H9 (cell line): ENCODE results near the gene TCF25. TPM values are rescaled to one million over a fixed set of nuclear protein-coding genes. Genes with fewer than 3 reads are reported as not detected.

Source experiments
- DNase-seq: peaks from one replicate; pipeline ENCODE4 v3.0.0-alpha.2; 2017
- H2AFZ ChIP-seq: one replicate; pipeline ENCODE4 v1.6.1; 2013; ENCODE audit warnings: mild to moderate bottlenecking, low read length, control low read depth, moderate library complexity
- H2AK5ac ChIP-seq: 2 replicates; pipeline ENCODE4 v1.6.1; 2013; ENCODE audit warnings: low read length, control low read depth, mixed read lengths; ENCODE audit not compliant: insufficient read length
- H2BK120ac ChIP-seq: one replicate; pipeline ENCODE4 v1.6.1; 2013; ENCODE audit warnings: low read depth, mild to moderate bottlenecking, low read length, control low read depth, inconsistent platforms; ENCODE audit not compliant: poor library complexity, severe bottlenecking
- H2BK12ac ChIP-seq: 2 replicates; pipeline ENCODE4 v1.6.1; 2013; ENCODE audit warnings: low read length, control low read depth, mixed read lengths, low read depth; ENCODE audit not compliant: insufficient read length
- H2BK15ac ChIP-seq: 2 replicates; pipeline ENCODE4 v1.6.1; 2013; ENCODE audit warnings: low read depth, low read length, control low read depth
- H2BK20ac ChIP-seq: one replicate; pipeline ENCODE4 v1.6.1; 2013; ENCODE audit warnings: low read depth, mild to moderate bottlenecking, low read length, control low read depth, inconsistent platforms; ENCODE audit not compliant: poor library complexity, severe bottlenecking
- H2BK5ac ChIP-seq: 2 replicates; pipeline ENCODE4 v1.6.1; 2013; ENCODE audit warnings: low read length, control low read depth, mixed read lengths; ENCODE audit not compliant: insufficient read length
- H3K14ac ChIP-seq: 2 replicates; pipeline ENCODE4 v1.6.1; 2013; ENCODE audit warnings: low read length, control low read depth; ENCODE audit not compliant: insufficient read depth
- H3K18ac ChIP-seq: 2 replicates; pipeline ENCODE4 v1.6.1; 2013; ENCODE audit warnings: low read depth, mild to moderate bottlenecking, mixed read lengths, low read length, control low read depth; ENCODE audit not compliant: insufficient read length
- H3K23ac ChIP-seq: 2 replicates; pipeline ENCODE4 v1.6.1; 2013; ENCODE audit warnings: low read length, control low read depth, mixed read lengths, low read depth; ENCODE audit not compliant: insufficient read length
- H3K23me2 ChIP-seq: 2 replicates; pipeline ENCODE4 v1.6.1; 2013; ENCODE audit warnings: low read depth, mild to moderate bottlenecking, mixed read lengths, low read length, control low read depth; ENCODE audit not compliant: insufficient read length, poor library complexity, severe bottlenecking
- H3K27ac ChIP-seq: 2 replicates; pipeline ENCODE4 v1.5.1; 2013; ENCODE audit warnings: low read length, control low read depth, mixed read lengths, low read depth; ENCODE audit not compliant: insufficient read length
- H3K27me3 ChIP-seq: 2 replicates; pipeline ENCODE4 v1.6.1; 2013; ENCODE audit warnings: low read length, control low read depth, inconsistent platforms; ENCODE audit not compliant: insufficient read depth
- H3K4ac ChIP-seq: 2 replicates; pipeline ENCODE4 v1.6.1; 2013; ENCODE audit warnings: low read depth, mild to moderate bottlenecking, control low read depth, inconsistent platforms, low read length, moderate library complexity
- H3K4me1 ChIP-seq: 2 replicates; pipeline ENCODE4 v1.6.1; 2013; ENCODE audit warnings: low read length, control low read depth, inconsistent platforms; ENCODE audit not compliant: insufficient read depth
- H3K4me2 ChIP-seq: 2 replicates; pipeline ENCODE4 v1.6.1; 2013; ENCODE audit warnings: low read length, control low read depth, mixed read lengths; ENCODE audit not compliant: insufficient read length, insufficient read depth
- H3K56ac ChIP-seq: 2 replicates; pipeline ENCODE4 v1.6.1; 2013; ENCODE audit warnings: low read depth, mild to moderate bottlenecking, mixed read lengths, low read length, control low read depth; ENCODE audit not compliant: insufficient read length
- H3K79me1 ChIP-seq: 2 replicates; pipeline ENCODE4 v1.6.1; 2013; ENCODE audit warnings: low read depth, mild to moderate bottlenecking, moderate library complexity, low read length, control low read depth, inconsistent platforms; ENCODE audit not compliant: insufficient read depth, poor library complexity, severe bottlenecking
- H3K79me2 ChIP-seq: 2 replicates; pipeline ENCODE4 v1.6.1; 2013; ENCODE audit warnings: low read length, control low read depth, inconsistent platforms; ENCODE audit not compliant: insufficient read depth
- H3K9ac ChIP-seq: 2 replicates; pipeline ENCODE4 v1.6.1; 2013; ENCODE audit warnings: low read length, control low read depth, mixed read lengths; ENCODE audit not compliant: insufficient read length; ENCODE audit errors: extremely low read depth
- H3K9me3 ChIP-seq: one replicate; pipeline ENCODE4 v1.6.1; 2013; ENCODE audit warnings: low read depth, low read length, inconsistent platforms; ENCODE audit not compliant: control insufficient read depth
- H3T11ph ChIP-seq: one replicate; pipeline ENCODE4 v1.6.1; 2013; ENCODE audit warnings: mild to moderate bottlenecking, low read length, control low read depth, inconsistent platforms
- H4K20me1 ChIP-seq: one replicate; pipeline ENCODE4 v1.6.1; 2013; ENCODE audit not compliant: control insufficient read depth, insufficient read length, insufficient read depth
- H4K5ac ChIP-seq: 2 replicates; pipeline ENCODE4 v1.6.1; 2013; ENCODE audit warnings: low read depth, mild to moderate bottlenecking, mixed read lengths, low read length, control low read depth; ENCODE audit not compliant: insufficient read length
- H4K8ac ChIP-seq: replicated peaks from 2 replicates; pipeline ENCODE4 v1.6.1; 2013; ENCODE audit warnings: low read length, control low read depth, mixed read lengths, low read depth; ENCODE audit not compliant: insufficient read length
- H4K91ac ChIP-seq: 2 replicates; pipeline ENCODE4 v1.6.1; 2013; ENCODE audit warnings: low read depth, mild to moderate bottlenecking, moderate library complexity, mixed read lengths, low read length, control low read depth; ENCODE audit not compliant: insufficient read length
- H3K27ac Mint-ChIP-seq, 3 experiments: 2 replicates in 2 of 3; 3 replicates in 1 of 3; pipeline ENCODE4 v1.8.0; 2020 to 2021; ENCODE audit warnings: mixed read lengths in 3 of 3, mild to moderate bottlenecking in 1 of 3, moderate library complexity in 1 of 3
- H3K27me3 Mint-ChIP-seq: 2 replicates; pipeline ENCODE4 v1.8.0; 2021; ENCODE audit warnings: low read depth, mild to moderate bottlenecking, moderate library complexity, mixed read lengths
- H3K36me3 Mint-ChIP-seq, 3 experiments: 2 replicates in 2 of 3; 3 replicates in 1 of 3; pipeline ENCODE4 v1.8.0; 2020 to 2021; ENCODE audit warnings: low read depth in 3 of 3, mixed read lengths in 3 of 3; ENCODE audit not compliant: insufficient read depth in 1 of 3
- H3K4me1 Mint-ChIP-seq, 2 experiments: 2 replicates each; pipeline ENCODE4 v1.8.0; 2020; ENCODE audit warnings: mixed read lengths in 2 of 2
- H3K4me3 Mint-ChIP-seq, 2 experiments: 2 replicates in 1 of 2; 3 replicates in 1 of 2; pipeline ENCODE4 v1.8.0; 2020 to 2021; ENCODE audit warnings: mild to moderate bottlenecking in 2 of 2, mixed read lengths in 2 of 2, moderate library complexity in 1 of 2
- H3K9me3 Mint-ChIP-seq, 2 experiments: 2 replicates in 1 of 2; 3 replicates in 1 of 2; pipeline ENCODE4 v1.8.0; 2020; ENCODE audit warnings: mild to moderate bottlenecking in 2 of 2, mixed read lengths in 2 of 2, moderate library complexity in 1 of 2
- WGBS: extraction: QIAGEN DNeasy Blood & Tissue Kit; methylation state at CpG from one replicate; pipeline ENCODE4 v1.1.7; 2013; ENCODE audit warnings: missing lambda C conversion rate, low lambda C conversion rate, mixed read lengths; ENCODE audit not compliant: insufficient read length; ENCODE audit errors: extremely low coverage; 5-methylcytosine and 5-hydroxymethylcytosine counted together
- total RNA-seq: library from RNA; stranded (reverse); gene quantifications from 2 replicates; pipeline ENCODE4 v1.2.1, GENCODE V29; 2021
- TF ChIP-seq, protein P1 (sequence below): fragments of 200-600 bp; sonication (generic); conservative IDR thresholded peaks from 3 replicates; pipeline ENCODE4 v1.8.0; 2021; ENCODE audit warnings: antibody characterized with exemption, mild to moderate bottlenecking

The TCF25 gene
- total RNA-seq, 1 experiment from 2014 or later: 109 TPM

DNA sequence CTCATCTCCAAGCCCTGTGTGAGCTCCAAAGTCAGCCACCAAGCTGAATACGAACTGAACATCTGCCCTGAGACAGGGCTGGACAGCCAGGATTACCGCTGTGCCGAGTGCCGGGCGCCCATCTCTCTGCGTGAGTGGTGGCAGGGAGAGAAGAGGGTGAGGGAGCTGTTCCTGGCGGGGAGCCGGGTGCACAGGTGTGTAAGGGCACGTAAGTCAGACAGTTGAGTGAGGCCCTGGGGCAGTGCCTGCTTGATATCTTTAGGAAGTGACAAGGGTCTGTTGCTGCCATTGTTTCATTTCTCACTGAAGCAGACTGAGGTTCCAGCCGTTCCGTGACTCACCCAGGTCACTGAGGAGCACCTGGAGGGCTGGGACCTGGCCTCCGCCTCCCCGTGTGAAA, 87.6 kb downstream of the TCF25 start:
- H2BK120ac ChIP-seq: no peak overlapping the region
- H3K23me2 ChIP-seq: no peaks in the 10 kb centered on the region
- Mint-ChIP-seq H3K27me3 (no peaks in the 10 kb centered on the region), H3K9me3 (no peaks in the 10 kb centered on the region; a peak in 1 of 5 replicates), H3K4me3 (no peak overlapping the region), H3K36me3 (peaks cover 14 to 42% (median 33%) of the 10 kb centered on the region in 3 experiments), H3K27ac (no peak overlapping the region), H3K4me1 (peaks cover 3 to 4% of the 10 kb centered on the region in 2 experiments; a peak in 3 of 4 replicates)
- H2BK12ac ChIP-seq: no peak overlapping the region
- no peak overlapping the region for H3K4me2 ChIP-seq
- H3K79me1 ChIP-seq: no peaks in the 10 kb centered on the region
- no peak overlapping the region for H2BK20ac ChIP-seq
- no peak overlapping the region for H3T11ph ChIP-seq
- no peak overlapping the region for H2AK5ac ChIP-seq
- no peak overlapping the region for H3K27ac ChIP-seq
- H2BK15ac ChIP-seq: no peak overlapping the region
- H3K9me3 ChIP-seq: no peaks in the 10 kb centered on the region
- no peak overlapping the region for H4K91ac ChIP-seq
- H3K4me1 ChIP-seq: no peaks in the 10 kb centered on the region
- H3K56ac ChIP-seq: no peak overlapping the region
- no peak overlapping the region for H2BK5ac ChIP-seq
- H4K8ac ChIP-seq: no peak overlapping the region
- no peaks in the 10 kb centered on the region for H3K27me3 ChIP-seq
- H4K20me1 ChIP-seq: no peaks in the 10 kb centered on the region
- no peak overlapping the region for H3K14ac ChIP-seq
- no peak overlapping the region for H3K9ac ChIP-seq
- H3K79me2 ChIP-seq: no peaks in the 10 kb centered on the region
- whole genome bisulfite sequencing: no CpG with 5 or more reads among the region's 13 CpGs
- no peak overlapping the region for H2AFZ ChIP-seq
- H3K18ac ChIP-seq: no peak overlapping the region
- no peak overlapping the region for H4K5ac ChIP-seq
- TF ChIP-seq, protein P1, sequence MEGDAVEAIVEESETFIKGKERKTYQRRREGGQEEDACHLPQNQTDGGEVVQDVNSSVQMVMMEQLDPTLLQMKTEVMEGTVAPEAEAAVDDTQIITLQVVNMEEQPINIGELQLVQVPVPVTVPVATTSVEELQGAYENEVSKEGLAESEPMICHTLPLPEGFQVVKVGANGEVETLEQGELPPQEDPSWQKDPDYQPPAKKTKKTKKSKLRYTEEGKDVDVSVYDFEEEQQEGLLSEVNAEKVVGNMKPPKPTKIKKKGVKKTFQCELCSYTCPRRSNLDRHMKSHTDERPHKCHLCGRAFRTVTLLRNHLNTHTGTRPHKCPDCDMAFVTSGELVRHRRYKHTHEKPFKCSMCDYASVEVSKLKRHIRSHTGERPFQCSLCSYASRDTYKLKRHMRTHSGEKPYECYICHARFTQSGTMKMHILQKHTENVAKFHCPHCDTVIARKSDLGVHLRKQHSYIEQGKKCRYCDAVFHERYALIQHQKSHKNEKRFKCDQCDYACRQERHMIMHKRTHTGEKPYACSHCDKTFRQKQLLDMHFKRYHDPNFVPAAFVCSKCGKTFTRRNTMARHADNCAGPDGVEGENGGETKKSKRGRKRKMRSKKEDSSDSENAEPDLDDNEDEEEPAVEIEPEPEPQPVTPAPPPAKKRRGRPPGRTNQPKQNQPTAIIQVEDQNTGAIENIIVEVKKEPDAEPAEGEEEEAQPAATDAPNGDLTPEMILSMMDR: no peak
- H3K23ac ChIP-seq: no peak overlapping the region
- H3K4ac ChIP-seq: no peak overlapping the region
- no peak for DNase-seq

Other genes starting within 250 kb of the TCF25 start
- 85.4 and 89.6 TPM in 2 replicates for gene CHMP1A, start 215.9 kb upstream of the TCF25 start, total RNA-seq
- 17.4 and 17.8 TPM in 2 replicates for gene SPATA33, start 215.8 kb upstream of the TCF25 start, total RNA-seq
- gene CDK10, start 186.9 kb upstream of the TCF25 start, total RNA-seq: 76.6 and 77.1 TPM in 2 replicates
- gene SPATA2L, start 171.9 kb upstream of the TCF25 start, total RNA-seq: 27.1 and 27.4 TPM in 2 replicates
- 5.6 and 6.0 TPM in 2 replicates for gene VPS9D1, start 152.7 kb upstream of the TCF25 start, total RNA-seq
- 17.4 and 18.6 TPM in 2 replicates for gene ZNF276, start 152.1 kb upstream of the TCF25 start, total RNA-seq
- 84.3 and 106 TPM in 2 replicates for gene FANCA, start 56.9 kb upstream of the TCF25 start, total RNA-seq
- 6.7 and 6.9 TPM in 2 replicates for gene SPIRE2, start 45.1 kb upstream of the TCF25 start, total RNA-seq
- gene MC1R, start 45.3 kb downstream of the TCF25 start, total RNA-seq: 4.7 TPM in 2 replicates
- 164 and 176 TPM in 2 replicates for gene TUBB3, start 49.8 kb downstream of the TCF25 start, total RNA-seq
- gene DEF8, start 75.2 kb downstream of the TCF25 start, total RNA-seq: 53.3 and 55.8 TPM in 2 replicates
- gene DBNDD1, start 145.9 kb downstream of the TCF25 start, total RNA-seq: 86.8 and 87.3 TPM in 2 replicates
- gene PRDM7, start 203.7 kb downstream of the TCF25 start, total RNA-seq: not detected in 2 replicates